AG09319 (cell line): ENCODE data around the gene ARHGEF19.

ENCODE experiments used
- DNase-seq: peaks from one replicate; pipeline ENCODE4 v3.0.0-alpha.2; 2010; ENCODE audit warnings: low read depth; ENCODE audit errors: extremely low read depth
- TF ChIP-seq, protein P1 (sequence below): IDR thresholded peaks from 2 replicates; pipeline ENCODE4 v1.5.1; 2011; ENCODE audit warnings: low read depth, mild to moderate bottlenecking, inconsistent platforms, low read length, moderate library complexity

ARHGEF19 gene

DNA sequence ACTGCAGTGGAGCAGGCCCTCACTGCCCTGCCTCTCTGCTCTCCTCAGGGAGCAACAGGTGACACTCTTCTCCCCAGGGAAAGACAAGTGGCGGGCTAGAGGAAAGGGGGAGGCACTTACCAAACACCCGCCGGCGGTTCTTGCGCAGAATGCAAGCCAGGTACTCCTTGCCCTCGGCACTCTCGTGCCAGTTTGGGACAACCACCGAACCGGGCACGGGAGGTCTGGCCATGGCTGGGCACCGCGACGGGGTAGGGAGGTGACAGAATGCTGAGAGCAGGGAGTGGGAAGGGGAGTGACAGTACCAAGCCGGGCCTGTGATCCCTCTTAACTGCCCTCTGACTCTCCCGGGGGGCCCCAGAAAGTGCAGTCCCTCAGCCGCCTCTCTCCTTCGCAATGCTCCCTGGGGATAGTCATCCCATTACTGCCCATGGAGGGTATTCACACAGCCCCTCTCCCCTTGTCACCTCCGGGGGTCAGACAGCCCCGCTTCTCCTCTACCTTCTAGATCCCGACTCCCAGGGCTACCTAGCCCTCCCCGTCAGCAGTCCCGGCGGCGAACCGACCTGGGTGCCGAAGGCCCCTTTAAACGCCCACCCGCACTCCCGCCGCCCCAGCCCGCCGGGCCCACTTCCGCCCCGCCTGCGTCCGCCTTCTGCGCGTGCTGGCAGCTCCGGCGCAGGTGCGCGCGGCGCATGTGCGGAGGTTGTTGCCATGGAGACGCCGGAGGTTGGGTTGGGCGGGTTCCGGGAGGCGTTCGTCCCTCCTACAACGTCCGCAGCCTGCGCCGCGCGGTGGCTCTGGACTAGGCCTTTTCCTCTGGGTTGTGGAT is 24.3 kb upstream of the ARHGEF19 start, which contains the start of gene CPLANE2:
Gene CPLANE2 (minus strand): TSS at position 673 of the 832 bp plus-strand sequence. CDS start 441 bp downstream, at position 232.
- DNase-seq = peak; percentile 75
- TF ChIP-seq, protein P1, sequence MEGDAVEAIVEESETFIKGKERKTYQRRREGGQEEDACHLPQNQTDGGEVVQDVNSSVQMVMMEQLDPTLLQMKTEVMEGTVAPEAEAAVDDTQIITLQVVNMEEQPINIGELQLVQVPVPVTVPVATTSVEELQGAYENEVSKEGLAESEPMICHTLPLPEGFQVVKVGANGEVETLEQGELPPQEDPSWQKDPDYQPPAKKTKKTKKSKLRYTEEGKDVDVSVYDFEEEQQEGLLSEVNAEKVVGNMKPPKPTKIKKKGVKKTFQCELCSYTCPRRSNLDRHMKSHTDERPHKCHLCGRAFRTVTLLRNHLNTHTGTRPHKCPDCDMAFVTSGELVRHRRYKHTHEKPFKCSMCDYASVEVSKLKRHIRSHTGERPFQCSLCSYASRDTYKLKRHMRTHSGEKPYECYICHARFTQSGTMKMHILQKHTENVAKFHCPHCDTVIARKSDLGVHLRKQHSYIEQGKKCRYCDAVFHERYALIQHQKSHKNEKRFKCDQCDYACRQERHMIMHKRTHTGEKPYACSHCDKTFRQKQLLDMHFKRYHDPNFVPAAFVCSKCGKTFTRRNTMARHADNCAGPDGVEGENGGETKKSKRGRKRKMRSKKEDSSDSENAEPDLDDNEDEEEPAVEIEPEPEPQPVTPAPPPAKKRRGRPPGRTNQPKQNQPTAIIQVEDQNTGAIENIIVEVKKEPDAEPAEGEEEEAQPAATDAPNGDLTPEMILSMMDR = peak; percentile 3

DNA sequence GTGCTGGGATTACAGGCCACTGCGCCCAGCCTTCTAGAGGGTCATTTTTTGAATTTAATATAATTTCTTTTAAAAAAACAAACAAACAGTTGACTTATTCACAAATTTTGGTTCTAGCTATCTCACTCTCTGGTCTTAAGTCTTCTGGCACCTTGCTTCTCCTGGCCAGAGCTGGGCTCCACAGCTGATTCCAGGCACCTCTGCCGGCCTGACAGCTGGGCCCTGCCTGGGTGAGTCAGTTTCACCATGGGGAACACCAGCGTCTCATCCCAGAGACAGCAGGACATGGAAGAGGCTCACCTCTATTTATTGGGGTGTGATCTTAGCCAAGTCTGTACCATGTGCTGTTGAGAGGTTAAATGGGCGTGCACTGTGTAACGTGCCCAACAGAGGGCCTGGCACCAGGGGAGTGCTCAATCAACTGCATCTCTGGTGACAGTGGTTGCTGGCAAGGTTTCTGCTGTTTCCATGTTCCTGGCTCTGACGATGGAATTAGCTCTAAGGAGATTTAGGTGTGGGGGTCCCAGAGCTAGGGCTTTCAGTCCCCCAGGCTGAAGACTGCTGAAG is 23.6 kb upstream of the ARHGEF19 start:
- no peak for DNase-seq
- TF ChIP-seq, protein P1 = peak; percentile 3; the same call in 1 of the 2 replicates

DNA sequence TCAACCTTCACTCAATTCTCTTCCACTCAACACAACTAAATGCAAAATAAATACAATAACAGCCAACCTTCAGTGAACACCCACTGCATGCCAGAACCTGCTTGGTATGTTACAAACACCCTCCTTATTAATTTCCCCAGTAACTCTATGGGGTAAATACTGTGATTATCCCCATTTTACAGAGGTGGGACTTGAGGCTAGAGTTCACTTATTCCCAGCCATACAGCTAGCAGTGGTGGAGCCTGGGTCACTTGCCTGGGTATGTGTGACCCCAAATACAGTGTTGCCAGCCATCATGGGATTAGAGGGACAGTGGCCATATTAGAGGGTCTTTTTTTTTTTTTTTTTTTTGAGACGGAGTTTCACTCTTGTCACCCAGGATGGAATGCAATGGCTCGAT is 22.9 kb upstream of the ARHGEF19 start:
- TF ChIP-seq, protein P1 = no peak
- DNase-seq = no peak

DNA sequence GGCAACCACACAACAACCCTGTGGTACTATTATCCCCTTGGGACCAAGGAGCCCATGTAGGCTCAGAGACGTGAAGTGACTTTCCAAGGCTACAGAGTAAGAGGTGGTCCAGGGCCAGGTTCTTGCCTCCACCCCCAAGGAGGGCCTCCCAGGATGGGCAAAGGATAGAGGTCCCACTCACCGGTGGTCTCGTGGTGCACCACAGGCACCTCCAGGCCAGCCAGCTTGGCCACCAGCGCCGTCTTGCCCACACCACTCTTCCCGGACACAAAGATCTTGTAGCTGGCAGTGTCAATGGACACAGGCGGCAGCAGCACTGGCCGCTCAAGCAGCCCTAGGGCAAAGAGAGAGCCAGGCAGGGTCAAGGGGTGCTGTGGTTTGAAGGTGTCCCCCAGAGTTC is 21.0 kb upstream of the ARHGEF19 start:
- TF ChIP-seq, protein P1 = no peak
- no peak for DNase-seq

DNA sequence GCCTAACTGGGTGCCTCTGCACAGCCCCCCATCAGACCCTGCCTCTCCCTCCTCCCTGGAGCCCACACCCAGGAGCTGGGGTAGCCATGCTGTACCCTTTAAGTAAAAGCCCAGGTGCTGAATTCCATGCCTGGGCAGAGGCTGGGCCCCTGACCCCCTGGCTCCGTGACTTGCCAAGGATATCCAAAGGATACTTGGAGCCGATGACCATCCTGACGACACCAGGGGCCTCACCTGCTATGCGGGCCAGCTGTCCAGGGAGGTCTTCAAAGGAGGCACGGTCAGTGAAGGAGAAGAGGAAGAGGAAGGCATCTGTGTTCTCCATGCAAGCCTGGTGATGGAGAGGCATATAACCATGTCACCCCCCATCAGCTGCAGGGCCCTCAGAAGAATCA is 19.9 kb upstream of the ARHGEF19 start:
- TF ChIP-seq, protein P1 = no peak
- no peak for DNase-seq

DNA sequence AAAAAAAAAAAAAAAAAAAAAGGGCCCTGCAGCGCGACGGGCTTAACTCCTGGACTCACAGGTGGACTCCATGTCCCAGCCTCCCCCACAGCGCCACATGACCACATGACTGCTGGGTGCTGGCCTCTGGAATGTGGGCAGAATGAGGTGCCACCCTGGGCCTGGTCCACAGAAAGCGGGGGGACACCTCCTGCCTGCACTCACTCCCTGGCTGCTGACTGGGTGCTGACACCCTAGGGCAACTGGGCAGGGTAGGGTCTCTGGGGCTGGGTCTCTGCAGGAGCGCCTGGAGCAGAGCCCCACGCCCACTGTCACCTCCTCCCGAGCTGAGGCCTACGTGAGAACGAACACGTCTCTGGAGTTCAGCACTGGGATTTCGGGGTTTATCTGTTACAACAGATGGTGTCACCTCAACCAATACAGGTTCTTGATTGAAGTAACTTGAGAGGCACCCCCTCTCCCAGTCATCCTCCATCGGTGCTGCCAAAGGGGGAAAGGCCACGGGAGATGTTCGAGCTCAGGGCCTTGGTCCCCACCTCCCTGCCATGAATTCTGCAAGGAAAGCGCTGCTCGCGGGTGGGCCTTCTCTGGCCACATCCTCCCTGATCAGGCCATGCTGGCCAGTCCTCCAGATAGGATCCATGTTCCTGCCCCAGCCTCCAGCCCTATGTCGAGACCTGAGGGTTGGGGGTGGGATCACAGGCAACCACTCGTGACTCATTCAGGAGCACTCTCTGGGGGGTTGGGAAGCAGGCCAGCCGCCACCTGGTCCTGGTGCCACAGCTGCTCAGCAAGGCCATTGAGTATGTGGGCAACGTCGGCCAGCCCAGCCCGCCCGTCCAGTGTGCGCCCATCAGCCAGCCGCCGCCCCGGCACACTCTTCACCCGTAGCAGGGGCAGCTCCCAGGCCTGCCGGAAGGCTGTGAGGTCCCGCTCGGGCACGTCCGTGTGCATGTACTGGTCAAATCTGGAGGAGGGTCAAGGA is 19.2 kb upstream of the ARHGEF19 start:
- DNase-seq = no peak
- TF ChIP-seq, protein P1 = no peak
